ENCODE results near the gene LRPAP1.

- TF ChIP-seq POLR2A (IDR thresholded peaks at IDR 0.05) (no peak), CTCF (IDR thresholded peaks at IDR 0.05 in 8 of 11, conservative IDR thresholded peaks at IDR 0.05 in 3 of 11) (peak; percentile 85 to 100 (median 99)), POLR2AphosphoS5 (IDR thresholded peaks at IDR 0.05) (peak in 1 of 3 donors; percentile 38)
Observed at GRCh38 chr4:3480528-3481112, 51.6 kb downstream of the LRPAP1 start.

Measured in spleen (tissue), 7 donors.